Keratinocyte (primary cell): ENCODE results near the gene SYP. TPM values are rescaled to one million over a fixed set of nuclear protein-coding genes. Genes with fewer than 3 reads are reported as not detected.

ENCODE experiments used
- DNase-seq: peaks from one replicate; pipeline ENCODE4 v3.0.0-alpha.2; 2011; ENCODE audit warnings: low read depth, missing footprints, low spot score
- FAIRE-seq: peaks from 2 replicates; lab custom pipeline; 2011; peaks lifted over from hg19 to GRCh38; lab: Jason Lieb, UNC
- H2AFZ ChIP-seq: 2 replicates; pipeline ENCODE4 v1.6.0; 2012; ENCODE audit warnings: low read length, control low read depth, inconsistent platforms; ENCODE audit not compliant: control insufficient read depth
- H3K27ac ChIP-seq: 2 replicates; pipeline ENCODE4 v1.5.1; 2011; ENCODE audit warnings: low read length; ENCODE audit not compliant: control insufficient read depth, insufficient read depth
- H3K27me3 ChIP-seq: 3 replicates; pipeline ENCODE4 v1.6.0; 2011; ENCODE audit warnings: low read length; ENCODE audit not compliant: control insufficient read depth, insufficient read depth; ENCODE audit errors: extremely low read depth
- H3K36me3 ChIP-seq, 2 experiments: 2 replicates in 1 of 2; 3 replicates in 1 of 2; pipeline ENCODE4 v1.5.1; 2011; ENCODE audit warnings: low read length in 2 of 2, mild to moderate bottlenecking in 1 of 2; ENCODE audit not compliant: control insufficient read depth in 2 of 2, insufficient read depth in 2 of 2; ENCODE audit errors: extremely low read depth in 1 of 2
- H3K4me1 ChIP-seq: 3 replicates; pipeline ENCODE4 v1.5.1; 2011; ENCODE audit warnings: low read length; ENCODE audit not compliant: control insufficient read depth, insufficient read depth; ENCODE audit errors: extremely low read depth
- H3K4me2 ChIP-seq: 3 replicates; pipeline ENCODE4 v1.6.0; 2011; ENCODE audit warnings: low read depth, low read length; ENCODE audit not compliant: control insufficient read depth, insufficient read depth; ENCODE audit errors: extremely low read depth
- H3K4me3 ChIP-seq, 3 experiments: fragments of 200-600 bp in 1 of 3; sonication (generic) in 1 of 3; 2 replicates in 2 of 3; 3 replicates in 1 of 3; pipeline ENCODE4 v1.5.1; 2011 to 2016; ENCODE audit warnings: low read length in 3 of 3, mild to moderate bottlenecking in 3 of 3, control low read depth in 2 of 3, inconsistent platforms in 1 of 3, low read depth in 1 of 3, mixed read lengths in 1 of 3, mixed run types in 1 of 3, moderate library complexity in 1 of 3; ENCODE audit not compliant: control insufficient read depth in 2 of 3, insufficient read depth in 2 of 3; ENCODE audit errors: extremely low read depth in 1 of 3
- H3K79me2 ChIP-seq: 2 replicates; pipeline ENCODE4 v1.6.0; 2012; ENCODE audit warnings: low read length; ENCODE audit not compliant: control insufficient read depth, insufficient read depth
- H3K9ac ChIP-seq: 3 replicates; pipeline ENCODE4 v1.6.0; 2011; ENCODE audit warnings: low read length; ENCODE audit not compliant: control insufficient read depth, insufficient read depth; ENCODE audit errors: extremely low read depth
- H3K9me1 ChIP-seq: 3 replicates; pipeline ENCODE4 v1.6.0; 2011; ENCODE audit warnings: low read length; ENCODE audit not compliant: control insufficient read depth, insufficient read depth; ENCODE audit errors: extremely low read depth
- H3K9me3 ChIP-seq: 2 replicates; pipeline ENCODE4 v1.5.1; 2012; ENCODE audit warnings: low read depth, low read length; ENCODE audit not compliant: control insufficient read depth
- H4K20me1 ChIP-seq: 3 replicates; pipeline ENCODE4 v1.6.0; 2011; ENCODE audit warnings: low read length; ENCODE audit not compliant: control insufficient read depth, insufficient read depth; ENCODE audit errors: extremely low read depth
- EZH2 ChIP-seq: IDR thresholded peaks from one replicate; pipeline ENCODE4 v1.6.1; 2012; ENCODE audit warnings: inconsistent platforms, mild to moderate bottlenecking, low read length, moderate library complexity
- dilution Hi-C: fragments of 300-500 bp; cut with MboI; formaldehyde crosslinking; loops from one replicate; pipeline ENCODE4 v1.7.0; 2020; ENCODE audit warnings: low sequenced_read_pairs; ENCODE audit not compliant: extremely low pct_ligation_motif_present
- polyA plus RNA-seq, 5 experiments: library from polyadenylated mRNA; depleted of rRNA in 3 of 5; stranded (reverse) in 3 of 5; stranded (forward) in 1 of 5; unstranded in 1 of 5; fragments of >200 nt; gene quantifications; 1 replicate in 1 of 5; 2 replicates in 3 of 5; 3 replicates in 1 of 5; pipeline versions ENCODE4 v1.2.1 to v1.2.3, GENCODE V29; 2011 to 2012; ENCODE audit warnings: missing spikeins in 2 of 5, low read depth in 1 of 5, low replicate concordance in 1 of 5
- TF ChIP-seq, protein P1 (sequence below), 3 experiments: IDR thresholded peaks in 1 of 3; conservative IDR thresholded peaks in 1 of 3; optimal IDR thresholded peaks in 1 of 3; 2 replicates in 2 of 3; 3 replicates in 1 of 3; pipeline versions ENCODE3 to v1.5.1; 2011; ENCODE audit warnings: low read length in 3 of 3, mild to moderate bottlenecking in 3 of 3, moderate library complexity in 2 of 3, control low read depth in 1 of 3, inconsistent platforms in 1 of 3; ENCODE audit not compliant: insufficient read depth in 2 of 3; ENCODE audit errors: extremely low read depth in 1 of 3

SYP gene
- polyA plus RNA-seq, 1 donor (not counting 4 experiments of a cell fraction or from before 2014, with no cell fraction given) = 0.07 TPM

GRCh38 chrX:49204709-49205108 lies 4.7 kb upstream of the SYP start:
- no peaks in the 10 kb centered on the region for H3K9me1 ChIP-seq
- no peak overlapping the region for H3K4me2 ChIP-seq
- FAIRE-seq = no peak
- no peaks in the 10 kb centered on the region for H3K9me3 ChIP-seq
- dilution Hi-C loops = no loop called here
- no peak overlapping the region for H3K27ac ChIP-seq
- H3K9ac ChIP-seq = no peak overlapping the region
- DNase-seq = no peak
- H3K36me3 ChIP-seq = no peaks in the 10 kb centered on the region
- H3K4me3 ChIP-seq = no peak overlapping the region
- H3K79me2 ChIP-seq = no peaks in the 10 kb centered on the region
- H2AFZ ChIP-seq = no peak overlapping the region
- TF ChIP-seq, protein P1, sequence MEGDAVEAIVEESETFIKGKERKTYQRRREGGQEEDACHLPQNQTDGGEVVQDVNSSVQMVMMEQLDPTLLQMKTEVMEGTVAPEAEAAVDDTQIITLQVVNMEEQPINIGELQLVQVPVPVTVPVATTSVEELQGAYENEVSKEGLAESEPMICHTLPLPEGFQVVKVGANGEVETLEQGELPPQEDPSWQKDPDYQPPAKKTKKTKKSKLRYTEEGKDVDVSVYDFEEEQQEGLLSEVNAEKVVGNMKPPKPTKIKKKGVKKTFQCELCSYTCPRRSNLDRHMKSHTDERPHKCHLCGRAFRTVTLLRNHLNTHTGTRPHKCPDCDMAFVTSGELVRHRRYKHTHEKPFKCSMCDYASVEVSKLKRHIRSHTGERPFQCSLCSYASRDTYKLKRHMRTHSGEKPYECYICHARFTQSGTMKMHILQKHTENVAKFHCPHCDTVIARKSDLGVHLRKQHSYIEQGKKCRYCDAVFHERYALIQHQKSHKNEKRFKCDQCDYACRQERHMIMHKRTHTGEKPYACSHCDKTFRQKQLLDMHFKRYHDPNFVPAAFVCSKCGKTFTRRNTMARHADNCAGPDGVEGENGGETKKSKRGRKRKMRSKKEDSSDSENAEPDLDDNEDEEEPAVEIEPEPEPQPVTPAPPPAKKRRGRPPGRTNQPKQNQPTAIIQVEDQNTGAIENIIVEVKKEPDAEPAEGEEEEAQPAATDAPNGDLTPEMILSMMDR (optimal IDR thresholded peaks at IDR 0.05 in 1 of 3, IDR thresholded peaks at IDR 0.05 in 1 of 3, conservative IDR thresholded peaks at IDR 0.05 in 1 of 3; ENCODE audit: extremely low read depth in 1 of 3, insufficient read depth in 2 of 3, low read length in 3 of 3) = no peak
- TF ChIP-seq EZH2 = no peak
- no peaks in the 10 kb centered on the region for H3K27me3 ChIP-seq
- peaks cover 4% of the 10 kb centered on the region for H3K4me1 ChIP-seq
- no peaks in the 10 kb centered on the region for H4K20me1 ChIP-seq

GRCh38 chrX:49204017-49204416 lies 4.0 kb upstream of the SYP start:
- Histone ChIP-seq H3K36me3 (no peaks in the 10 kb centered on the region), H3K9me1 (no peaks in the 10 kb centered on the region), H4K20me1 (no peaks in the 10 kb centered on the region), H3K27me3 (no peaks in the 10 kb centered on the region), H3K4me1 (peaks cover 4% of the 10 kb centered on the region), H3K9me3 (no peaks in the 10 kb centered on the region), H3K4me3 (no peak overlapping the region), H3K27ac (no peak overlapping the region), H3K9ac (no peak overlapping the region), H3K79me2 (no peaks in the 10 kb centered on the region), H2AFZ (no peak overlapping the region), H3K4me2 (no peak overlapping the region)
- FAIRE-seq = no peak
- no peak for DNase-seq
- dilution Hi-C loops = no loop called here
- TF ChIP-seq, protein P1 (optimal IDR thresholded peaks at IDR 0.05 in 1 of 3, IDR thresholded peaks at IDR 0.05 in 1 of 3, conservative IDR thresholded peaks at IDR 0.05 in 1 of 3; ENCODE audit: extremely low read depth in 1 of 3, insufficient read depth in 2 of 3, low read length in 3 of 3) = no peak
